Natural killer cell treated with Interleukin-12 subunit alpha and Interleukin-12 subunit beta and Interleukin-15 and Interleukin-18, amount 100 ng/mL, for 72 hours (primary cell): ENCODE results near the gene HEXD. TPM values are rescaled to one million over a fixed set of nuclear protein-coding genes. Genes with fewer than 3 reads are reported as not detected.
A peak's percentile ranks its signal among the peaks of the same experiment; 100 is the strongest.

ENCODE experiments used
- ATAC-seq, 2 donors: fragments of 150-1000 bp; cut with Tn5 transposase in 1 of 2; sonication (Bioruptor Pico), chemical (Tn5 transposase) in 1 of 2; 2 replicates each; pipeline ENCODE4 v1.10.0; 2021
- DNase-seq: peaks from one replicate; pipeline ENCODE4 v3.0.0; 2022; ENCODE audit warnings: low spot score
- H3K27ac Mint-ChIP-seq, 2 donors: 1 replicate in 1 of 2; 2 replicates in 1 of 2; pipeline ENCODE4 v1.8.0; 2022; ENCODE audit warnings: mixed read lengths in 2 of 2, mild to moderate bottlenecking in 1 of 2, moderate library complexity in 1 of 2
- H3K27me3 Mint-ChIP-seq, 2 donors: 1 replicate in 1 of 2; 2 replicates in 1 of 2; pipeline ENCODE4 v1.8.0; 2022; ENCODE audit warnings: mixed read lengths in 2 of 2
- H3K36me3 Mint-ChIP-seq: one replicate; pipeline ENCODE4 v1.8.0; 2022; ENCODE audit warnings: mixed read lengths
- H3K4me1 Mint-ChIP-seq, 2 donors: 1 replicate in 1 of 2; 2 replicates in 1 of 2; pipeline ENCODE4 v1.8.0; 2022; ENCODE audit warnings: low read depth in 2 of 2, mixed read lengths in 2 of 2, mild to moderate bottlenecking in 1 of 2
- H3K4me3 Mint-ChIP-seq: one replicate; pipeline ENCODE4 v1.8.0; 2022; ENCODE audit warnings: mixed read lengths
- H3K9me3 Mint-ChIP-seq: 2 replicates; pipeline ENCODE4 v1.8.0; 2022; ENCODE audit warnings: mixed read lengths
- total RNA-seq, 2 donors: library from RNA; stranded (reverse); gene quantifications; one replicate each; pipeline ENCODE4 v1.2.3, GENCODE V29; 2022

Gene HEXD
- total RNA-seq, 2 donors from 2014 or later = 19.5 to 40.1 TPM

DNA sequence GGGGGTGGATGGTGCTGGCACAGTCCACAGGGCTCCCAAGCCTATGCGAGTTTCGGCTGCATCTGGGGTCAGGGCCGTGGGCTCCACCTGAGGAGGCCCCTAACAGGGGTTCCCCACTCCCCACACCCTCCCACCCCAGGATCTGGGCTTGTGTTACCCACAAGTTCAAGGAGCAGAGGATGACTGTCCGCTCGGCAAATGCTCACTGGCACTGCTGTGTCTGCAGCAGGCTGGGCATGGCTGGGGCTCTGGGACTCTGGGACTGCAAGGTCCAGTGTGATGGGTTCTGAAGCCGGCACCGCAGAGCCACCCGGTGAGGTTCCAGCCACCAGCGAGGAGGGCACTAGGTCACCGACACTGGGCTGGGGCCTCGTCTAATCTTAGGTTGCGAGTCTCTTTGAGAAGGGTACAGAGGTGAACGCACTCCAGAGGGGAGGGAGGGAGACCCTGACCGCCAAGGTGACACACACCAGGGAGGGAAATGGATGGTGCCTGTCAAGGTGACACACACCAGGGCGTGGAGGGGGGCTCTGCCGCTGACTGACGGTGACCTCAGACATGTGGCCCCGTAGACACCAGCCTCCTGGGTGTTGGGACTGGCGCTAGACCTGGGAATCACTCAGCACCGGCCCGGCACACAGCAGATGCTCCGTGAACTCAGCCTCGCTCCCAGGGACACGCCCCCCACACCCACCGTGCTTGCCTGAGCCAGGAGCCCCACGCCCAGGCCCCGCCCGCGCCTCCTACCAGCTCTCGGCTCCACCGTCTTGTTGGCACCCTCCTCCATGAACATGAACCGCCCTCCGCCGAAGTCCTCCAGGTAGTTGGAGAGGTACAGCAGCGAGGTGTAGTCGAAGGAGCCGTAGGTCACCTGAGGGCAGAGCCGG is 20.5 kb upstream of the HEXD start:
- no peak overlapping the region for H3K27ac Mint-ChIP-seq
- H3K9me3 Mint-ChIP-seq = no peaks in the 10 kb centered on the region
- no peak overlapping the region for H3K4me3 Mint-ChIP-seq
- DNase-seq (peak; percentile 41), ATAC-seq (no peak)
- H3K4me1 Mint-ChIP-seq = peaks cover 6 to 18% of the 10 kb centered on the region in 2 donors
- H3K36me3 Mint-ChIP-seq = peaks cover 2% of the 10 kb centered on the region
- H3K27me3 Mint-ChIP-seq = no peaks in the 10 kb centered on the region

GRCh38 chr17:82399041-82399441 is 19.1 kb upstream of the HEXD start:
- no peak overlapping the region for H3K27ac Mint-ChIP-seq
- peaks cover 12 to 18% of the 10 kb centered on the region in 2 donors for H3K4me1 Mint-ChIP-seq
- H3K27me3 Mint-ChIP-seq = no peaks in the 10 kb centered on the region
- H3K36me3 Mint-ChIP-seq = peaks cover 4% of the 10 kb centered on the region
- no peak overlapping the region for H3K4me3 Mint-ChIP-seq
- ATAC-seq (no peak), DNase-seq (peak; percentile 34)
- no peaks in the 10 kb centered on the region for H3K9me3 Mint-ChIP-seq

GRCh38 chr17:82399601-82400101 is 18.5 kb upstream of the HEXD start:
- Mint-ChIP-seq H3K27ac (no peak overlapping the region), H3K27me3 (no peaks in the 10 kb centered on the region), H3K4me1 (peaks cover 12 to 18% of the 10 kb centered on the region in 2 donors), H3K4me3 (no peak overlapping the region), H3K9me3 (no peaks in the 10 kb centered on the region), H3K36me3 (peaks cover 4% of the 10 kb centered on the region)
- DNase-seq (peak; percentile 38), ATAC-seq (no peak)

- Mint-ChIP-seq H3K27me3 (no peaks in the 10 kb centered on the region), H3K4me1 (peaks cover 12 to 18% of the 10 kb centered on the region in 2 donors), H3K27ac (peak overlapping the region in 1 of 2 donors; percentile 34), H3K36me3 (peaks cover 4% of the 10 kb centered on the region), H3K9me3 (no peaks in the 10 kb centered on the region), H3K4me3 (peak overlapping the region; percentile 74)
- DNase-seq = peak; percentile 26
- ATAC-seq = no peak
Measured at GRCh38 chr17:82400206-82400605, 17.9 kb upstream of the HEXD start.

DNA sequence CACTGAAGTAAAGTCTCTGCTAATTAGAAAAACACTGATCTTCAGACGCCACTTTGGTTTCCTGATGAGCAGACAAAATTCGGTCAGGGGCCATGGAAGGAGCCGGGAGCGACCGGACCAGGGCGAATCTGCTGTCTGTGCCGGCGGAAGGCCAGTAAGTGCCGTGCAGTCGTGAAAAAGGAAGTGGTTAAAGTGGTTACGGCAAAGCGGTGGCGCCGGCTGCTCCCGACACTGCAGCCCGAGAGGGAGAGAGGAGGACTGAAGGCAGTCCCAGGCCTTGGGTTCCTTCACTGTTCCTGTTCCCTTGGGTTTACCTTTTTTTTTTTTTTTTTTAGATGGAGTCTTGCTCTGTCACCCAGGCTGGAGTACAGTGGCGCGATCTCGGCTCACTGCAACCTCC is 17.3 kb upstream of the HEXD start:
- H3K36me3 Mint-ChIP-seq = peaks cover 4% of the 10 kb centered on the region
- ATAC-seq = peak; percentile 88 to 92
- H3K9me3 Mint-ChIP-seq = no peaks in the 10 kb centered on the region
- peak overlapping the region; percentile 74 for H3K4me3 Mint-ChIP-seq
- no peaks in the 10 kb centered on the region for H3K27me3 Mint-ChIP-seq
- peak overlapping the region; percentile 34 to 64 for H3K27ac Mint-ChIP-seq
- peak; percentile 84 for DNase-seq
- peaks cover 12 to 15% of the 10 kb centered on the region in 2 donors for H3K4me1 Mint-ChIP-seq

DNA sequence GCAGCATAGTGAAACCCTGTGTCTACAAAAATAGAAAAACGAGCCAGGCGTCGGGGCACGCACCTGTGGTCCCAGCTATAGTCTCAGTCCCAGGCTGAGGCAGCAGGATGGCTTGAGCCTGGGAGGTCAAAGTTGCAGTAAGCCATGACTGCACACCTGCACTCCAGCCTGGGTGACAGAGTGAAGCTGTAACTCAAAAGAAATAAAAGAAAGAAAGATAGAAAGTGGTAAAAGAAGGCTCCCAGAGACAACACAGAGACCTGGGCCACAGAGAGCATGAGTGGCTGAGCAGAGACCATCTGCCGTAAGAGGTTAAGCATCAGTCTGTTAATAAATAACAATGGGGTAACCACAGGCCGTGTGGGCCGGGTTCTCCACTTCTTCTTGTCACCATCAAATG is 15.3 kb upstream of the HEXD start:
- Mint-ChIP-seq H3K27ac (no peak overlapping the region), H3K27me3 (no peaks in the 10 kb centered on the region), H3K9me3 (no peaks in the 10 kb centered on the region), H3K36me3 (peaks cover 4% of the 10 kb centered on the region), H3K4me3 (no peak overlapping the region), H3K4me1 (peaks cover 9 to 17% of the 10 kb centered on the region in 2 donors)
- no peak for DNase-seq
- no peak for ATAC-seq

DNA sequence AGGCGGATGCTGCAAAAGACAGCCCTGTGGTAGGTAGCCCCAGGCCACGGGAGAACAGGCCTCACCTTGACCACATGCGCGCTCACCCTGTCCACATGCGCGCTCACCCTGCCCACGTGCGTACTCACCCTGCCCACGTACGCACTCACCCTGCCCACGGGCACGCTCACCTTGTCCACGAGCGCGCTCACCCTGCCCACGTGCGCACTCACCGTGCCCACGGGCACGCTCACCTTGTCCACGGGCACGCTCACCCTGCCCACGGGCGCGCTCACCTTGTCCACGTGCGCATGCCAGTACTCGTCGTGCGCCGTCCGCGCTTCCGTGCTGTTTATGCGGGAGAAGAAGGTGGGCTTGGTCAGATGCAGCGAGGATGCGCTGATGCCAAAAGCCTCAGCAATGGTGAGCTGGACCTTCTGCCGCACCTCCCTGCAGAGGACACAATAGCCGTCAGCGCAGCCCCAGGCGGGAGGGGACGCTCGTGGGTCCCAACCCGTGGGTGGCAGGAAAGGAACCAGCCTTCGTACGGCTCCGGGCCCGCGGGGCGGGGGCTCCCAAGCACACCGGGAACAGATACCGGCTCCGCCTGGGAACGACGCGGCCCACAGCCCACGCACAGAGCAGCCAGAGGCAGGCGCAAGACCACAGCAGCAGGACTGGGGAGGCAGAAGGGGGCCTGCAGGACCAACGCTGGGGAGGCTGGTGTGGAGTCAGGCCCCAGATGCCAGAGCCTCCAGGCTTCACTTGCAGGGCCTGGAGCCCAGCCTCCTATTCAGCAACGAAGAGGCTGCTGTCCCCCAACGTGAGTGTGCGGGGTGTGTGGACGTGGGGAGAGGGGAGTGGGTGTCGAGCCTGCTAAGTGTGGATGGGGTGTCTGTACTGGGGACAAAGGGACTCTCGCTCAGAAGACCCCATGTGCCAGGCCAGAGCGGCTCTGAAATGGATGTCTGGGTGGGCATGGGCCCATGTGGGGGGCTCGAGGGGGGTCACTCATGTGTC is 14.2 kb upstream of the HEXD start:
- Mint-ChIP-seq H3K4me1 (peaks cover 9 to 17% of the 10 kb centered on the region in 2 donors), H3K27ac (no peak overlapping the region), H3K4me3 (no peak overlapping the region), H3K27me3 (no peaks in the 10 kb centered on the region), H3K9me3 (no peaks in the 10 kb centered on the region), H3K36me3 (peaks cover 4% of the 10 kb centered on the region)
- DNase-seq (no peak), ATAC-seq (no peak)

DNA sequence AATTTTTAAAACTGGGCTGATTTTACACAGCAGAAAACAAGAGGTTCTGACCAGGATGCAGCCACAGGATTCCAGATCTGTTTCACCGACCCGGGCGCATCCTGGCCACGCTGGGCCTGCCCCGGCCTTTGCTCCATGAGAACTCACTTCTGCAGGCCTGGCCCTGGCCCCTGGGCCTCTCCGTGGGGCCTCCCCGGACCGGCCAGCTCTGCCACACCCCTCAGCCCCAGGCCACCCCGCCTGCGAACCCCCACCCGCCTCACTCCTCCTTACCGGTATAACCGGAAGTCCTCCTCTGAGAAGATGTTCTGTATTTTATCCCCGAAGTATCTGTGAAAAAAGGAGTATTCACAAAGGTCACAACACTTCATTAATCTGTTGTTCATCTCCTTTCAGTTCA is 13.1 kb upstream of the HEXD start:
- no peak overlapping the region for H3K4me3 Mint-ChIP-seq
- peaks cover 4% of the 10 kb centered on the region for H3K36me3 Mint-ChIP-seq
- H3K27me3 Mint-ChIP-seq = no peaks in the 10 kb centered on the region
- H3K9me3 Mint-ChIP-seq = no peaks in the 10 kb centered on the region
- DNase-seq (no peak), ATAC-seq (no peak)
- H3K27ac Mint-ChIP-seq = no peak overlapping the region
- H3K4me1 Mint-ChIP-seq = peaks cover 9 to 23% of the 10 kb centered on the region in 2 donors

GRCh38 chr17:82406131-82406671 is 11.9 kb upstream of the HEXD start:
- Mint-ChIP-seq H3K9me3 (no peaks in the 10 kb centered on the region), H3K4me3 (no peak overlapping the region), H3K36me3 (peaks cover 4% of the 10 kb centered on the region), H3K4me1 (peaks cover 0 to 17% of the 10 kb centered on the region in 2 donors), H3K27me3 (no peaks in the 10 kb centered on the region), H3K27ac (no peak overlapping the region)
- DNase-seq (no peak), ATAC-seq (no peak)

GRCh38 chr17:82407255-82407654 is 10.9 kb upstream of the HEXD start:
- no peaks in the 10 kb centered on the region for H3K27me3 Mint-ChIP-seq
- H3K27ac Mint-ChIP-seq = no peak overlapping the region
- DNase-seq = no peak
- peaks cover 4% of the 10 kb centered on the region for H3K36me3 Mint-ChIP-seq
- H3K4me1 Mint-ChIP-seq = peaks cover 0 to 17% of the 10 kb centered on the region in 2 donors
- ATAC-seq = no peak
- H3K4me3 Mint-ChIP-seq = no peak overlapping the region
- H3K9me3 Mint-ChIP-seq = no peaks in the 10 kb centered on the region

DNA sequence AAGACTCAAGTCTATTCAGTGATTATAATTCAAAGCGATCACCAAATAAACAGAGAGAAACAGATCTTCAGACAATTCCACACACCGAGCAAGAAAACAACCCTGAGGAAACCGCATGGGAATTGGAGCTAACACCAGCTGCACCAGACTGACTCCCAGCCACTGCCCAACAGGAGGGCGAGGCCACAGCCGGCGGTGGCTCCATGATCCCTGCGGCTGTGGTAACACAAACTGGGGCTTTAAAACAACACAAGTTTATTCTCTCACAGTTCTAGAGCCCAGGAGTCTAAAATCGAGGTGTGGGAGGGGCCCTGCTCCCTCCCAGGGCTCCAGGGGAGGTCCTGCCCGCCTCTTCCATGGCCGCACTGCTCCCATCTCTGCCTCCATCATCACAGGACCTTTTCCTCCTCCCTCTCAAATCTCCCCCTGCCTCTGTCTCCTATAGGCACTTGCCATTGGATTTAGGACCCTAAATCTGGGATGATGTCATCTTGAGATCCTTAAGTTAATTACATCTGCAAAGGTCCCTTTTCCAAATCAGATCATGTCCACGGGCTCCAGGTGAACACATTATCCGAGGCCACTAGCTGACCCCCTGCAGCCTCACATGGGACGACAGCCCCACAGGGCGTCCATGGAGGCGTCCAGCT is 9.7 kb upstream of the HEXD start:
- no peak for ATAC-seq
- peaks cover 0 to 17% of the 10 kb centered on the region in 2 donors for H3K4me1 Mint-ChIP-seq
- no peaks in the 10 kb centered on the region for H3K36me3 Mint-ChIP-seq
- no peaks in the 10 kb centered on the region for H3K9me3 Mint-ChIP-seq
- no peak overlapping the region for H3K4me3 Mint-ChIP-seq
- DNase-seq = no peak
- no peak overlapping the region for H3K27ac Mint-ChIP-seq
- H3K27me3 Mint-ChIP-seq = no peaks in the 10 kb centered on the region

GRCh38 chr17:82408938-82409318 is 9.2 kb upstream of the HEXD start:
- Mint-ChIP-seq H3K4me3 (no peak overlapping the region), H3K36me3 (no peaks in the 10 kb centered on the region), H3K27me3 (no peaks in the 10 kb centered on the region), H3K9me3 (no peaks in the 10 kb centered on the region), H3K4me1 (peaks cover 0 to 13% of the 10 kb centered on the region in 2 donors), H3K27ac (no peak overlapping the region)
- ATAC-seq (no peak), DNase-seq (peak; percentile 22)
